GM18951 (cell line): Measurements from ENCODE around the gene POLR3K.

Experiments
- POLR2A ChIP-seq: IDR thresholded peaks from 4 replicates; pipeline ENCODE4 v1.6.1; 2011; ENCODE audit warnings: mild to moderate bottlenecking; ENCODE audit not compliant: insufficient read length, insufficient read depth; ENCODE audit errors: extremely low read depth
- in situ Hi-C: fragments of 300-500 bp; cut with MboI; formaldehyde crosslinking; loops from one replicate; pipeline ENCODE4 v1.12.0; 2022; ENCODE audit warnings: low sequenced_read_pairs, mixed read lengths, inconsistent platforms; ENCODE audit not compliant: unreplicated experiment

POLR3K gene

GRCh38 chr16:9903-10665 lies 43.3 kb downstream of the POLR3K start:
- in situ Hi-C loops, result no loop called here
- TF ChIP-seq POLR2A, result no peak
